PFSK-1 (cell line): Measurements from ENCODE around the gene EME2.

ENCODE experiments used
- POLR2AphosphoS5 ChIP-seq: IDR thresholded peaks from 2 replicates; pipeline ENCODE4 v1.6.1; 2012; ENCODE audit warnings: low read depth, mild to moderate bottlenecking, control low read depth, low read length, moderate library complexity
- TAF1 ChIP-seq: IDR thresholded peaks from 2 replicates; pipeline ENCODE4 v1.6.1; 2012; ENCODE audit warnings: low read length, control low read depth, borderline replicate concordance; ENCODE audit not compliant: insufficient read depth

GRCh38 chr16:1745181-1745899 lies 27.3 kb upstream of the EME2 start:
- TF ChIP-seq TAF1 (no peak), POLR2AphosphoS5 (no peak)
